ENCODE results near the gene ELK4.

The ELK4 gene

GRCh38 chr1:205581321-205581980 lies 50.4 kb downstream of the ELK4 start:
- DNase-seq (ENCODE audit: low read depth): no peak

- DNase-seq (ENCODE audit: low read depth): no peak
These were observed 51.0 kb downstream of the ELK4 start for GRCh38 chr1:205580923-205581180.

DNA sequence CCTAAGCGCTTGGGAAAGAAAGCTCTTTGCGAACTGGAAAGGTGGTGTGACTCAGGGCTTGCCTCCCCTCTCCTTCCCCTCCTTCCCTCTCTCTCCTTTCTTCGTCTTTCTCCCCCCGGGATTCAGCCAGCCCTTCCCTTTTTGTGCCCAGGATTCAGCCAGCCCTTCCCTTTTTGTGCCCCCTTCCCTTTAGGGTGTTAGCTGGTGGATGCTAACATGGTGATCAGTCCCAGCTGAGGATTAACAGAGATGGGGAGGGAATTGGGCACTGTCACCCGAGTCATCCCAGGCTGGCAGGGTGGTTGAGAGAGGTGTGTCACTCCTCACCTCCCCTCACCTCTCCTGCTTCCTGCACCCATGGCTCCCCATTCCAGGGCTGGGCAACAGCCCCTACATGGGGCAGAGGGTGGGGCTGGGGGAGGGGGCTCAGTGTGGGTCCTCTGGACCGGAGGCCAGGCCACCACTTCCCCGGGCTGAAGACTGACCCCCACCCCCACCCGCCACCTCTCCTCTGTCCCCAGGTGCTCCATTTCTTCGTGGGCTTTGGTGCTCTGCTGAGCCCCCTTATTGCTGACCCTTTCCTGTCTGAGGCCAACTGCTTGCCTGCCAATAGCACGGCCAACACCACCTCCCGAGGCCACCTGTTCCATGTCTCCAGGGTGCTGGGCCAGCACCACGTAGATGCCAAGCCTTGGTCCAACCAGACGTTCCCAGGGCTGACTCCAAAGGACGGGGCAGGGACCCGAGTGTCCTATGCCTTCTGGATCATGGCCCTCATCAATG lies 51.5 kb downstream of the ELK4 start:
- DNase-seq (ENCODE audit: low read depth): no peak

DNA sequence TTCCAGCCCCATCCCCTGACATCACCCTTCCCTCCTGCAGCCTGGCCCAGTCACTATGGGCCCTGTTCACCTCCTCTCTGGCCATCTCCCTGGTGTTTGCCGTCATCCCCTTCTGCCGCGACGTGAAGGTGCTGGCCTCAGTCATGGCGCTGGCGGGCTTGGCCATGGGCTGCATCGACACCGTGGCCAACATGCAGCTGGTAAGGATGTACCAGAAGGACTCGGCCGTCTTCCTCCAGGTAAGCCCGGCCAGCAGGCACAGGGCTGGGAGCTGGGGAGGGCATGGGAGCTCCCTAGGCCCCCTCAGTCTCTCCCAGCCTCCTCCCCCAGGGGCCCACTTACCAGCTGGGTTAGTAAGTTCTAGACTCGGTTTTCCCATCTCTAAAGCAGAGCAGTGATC lies 52.1 kb downstream of the ELK4 start:
- no peak for DNase-seq (ENCODE audit: low read depth)

DNA sequence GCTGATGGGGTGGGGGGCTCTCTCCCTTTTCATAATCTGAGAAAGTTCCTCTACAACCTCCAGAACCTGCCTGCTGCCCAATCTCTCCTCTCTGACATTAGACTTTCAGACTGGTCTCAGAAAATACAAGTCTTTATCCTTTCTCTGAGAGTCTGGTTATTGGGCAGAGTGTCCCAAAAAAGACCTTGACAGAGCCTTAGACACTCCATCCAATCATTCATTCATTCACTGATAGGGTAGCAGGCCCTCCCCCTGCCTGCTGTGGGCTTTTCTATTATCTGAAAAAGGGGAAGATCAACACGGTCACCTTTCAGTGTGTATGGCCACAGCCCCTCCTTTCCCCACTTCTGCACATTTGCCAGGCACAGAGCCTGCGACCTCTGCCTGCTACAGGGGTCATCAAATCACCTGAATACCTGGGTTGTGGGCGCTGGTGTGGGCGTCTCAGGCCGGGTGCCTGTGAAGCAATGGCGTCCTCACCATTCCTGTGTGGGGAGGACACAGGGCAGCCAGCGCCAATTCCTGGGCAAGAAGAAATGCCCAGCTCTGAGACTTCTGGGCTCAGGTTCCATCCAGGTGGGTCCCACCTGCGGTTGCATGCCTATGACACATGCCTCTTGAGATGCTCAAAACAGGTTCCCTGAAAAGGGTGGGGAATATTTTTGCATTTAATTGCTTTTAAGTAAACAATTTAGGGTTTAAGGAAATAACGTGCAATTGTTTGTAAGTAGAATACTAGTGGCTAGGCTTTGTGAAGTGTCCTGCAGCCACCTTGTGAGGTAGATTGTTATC lies 52.8 kb downstream of the ELK4 start:
- DNase-seq (ENCODE audit: low read depth): no peak

DNA sequence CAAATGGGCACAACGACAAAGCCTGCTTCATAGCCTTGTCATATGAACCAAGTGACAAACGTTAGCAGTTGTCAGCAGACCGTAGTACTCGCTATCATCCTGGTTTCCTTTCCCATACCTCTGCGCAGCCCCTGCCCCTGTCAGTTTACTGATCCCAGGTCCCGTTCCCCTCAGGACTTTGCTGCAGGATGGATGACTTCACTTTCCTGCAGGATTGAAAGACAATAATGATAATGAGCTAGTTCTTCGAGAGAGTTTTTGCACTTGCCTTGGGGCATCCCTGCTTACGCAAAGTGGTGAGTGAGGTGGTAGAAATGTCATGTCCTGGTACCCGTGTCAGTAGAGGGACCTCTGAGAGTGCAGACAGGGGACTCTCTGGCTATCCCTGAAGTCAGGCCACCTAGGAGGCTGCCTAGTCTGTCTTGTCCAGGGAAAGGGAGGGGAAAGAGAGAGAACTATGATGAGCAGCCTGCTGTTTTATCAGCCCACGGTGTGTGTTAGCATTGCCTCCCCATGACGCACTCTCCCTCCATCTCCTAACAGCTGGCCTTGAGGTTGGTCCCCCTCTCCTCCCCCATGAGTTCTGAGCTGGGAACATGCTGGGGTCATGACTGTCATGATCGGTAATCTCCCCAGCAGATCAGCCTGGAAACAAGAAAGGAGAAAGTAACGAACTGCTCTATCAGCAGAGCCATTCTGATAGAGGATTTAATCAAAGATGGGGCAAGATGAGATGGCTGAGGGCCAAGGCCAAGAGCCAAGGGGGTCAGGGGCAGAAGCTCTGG lies 53.7 kb downstream of the ELK4 start:
- no peak for DNase-seq (ENCODE audit: low read depth)

- DNase-seq (ENCODE audit: low read depth): no peak
These were observed 54.7 kb downstream of the ELK4 start for GRCh38 chr1:205576805-205577761.

- DNase-seq (ENCODE audit: low read depth): no peak
These were observed 55.8 kb downstream of the ELK4 start for GRCh38 chr1:205576011-205576410.

GRCh38 chr1:205575294-205575885 lies 56.4 kb downstream of the ELK4 start:
- no peak for DNase-seq (ENCODE audit: low read depth)

GRCh38 chr1:205572421-205572820 lies 59.4 kb downstream of the ELK4 start:
- no peak for DNase-seq (ENCODE audit: low read depth)

- no peak for DNase-seq (ENCODE audit: low read depth)
These were observed 60.1 kb downstream of the ELK4 start for GRCh38 chr1:205571747-205572146.

- no peak for DNase-seq (ENCODE audit: low read depth)
These were observed 60.8 kb downstream of the ELK4 start for GRCh38 chr1:205570796-205571537.

DNA sequence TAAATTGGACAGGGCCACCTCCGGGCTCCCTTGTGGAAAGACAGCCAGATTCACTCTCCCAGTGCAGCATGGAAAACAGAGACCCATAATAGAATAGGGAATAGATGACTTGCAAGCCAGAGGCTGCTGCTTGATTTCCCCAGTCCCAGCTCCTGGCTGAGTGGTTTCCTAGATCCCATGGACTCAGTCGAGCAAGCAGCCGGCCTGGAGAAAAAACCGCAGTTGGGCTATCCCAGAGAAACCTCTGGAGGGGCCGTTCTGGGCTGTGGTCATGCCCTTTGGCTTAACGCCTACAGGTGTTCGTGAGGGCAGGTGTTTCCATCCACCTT lies 61.7 kb downstream of the ELK4 start:
- DNase-seq (ENCODE audit: low read depth): no peak

DNA sequence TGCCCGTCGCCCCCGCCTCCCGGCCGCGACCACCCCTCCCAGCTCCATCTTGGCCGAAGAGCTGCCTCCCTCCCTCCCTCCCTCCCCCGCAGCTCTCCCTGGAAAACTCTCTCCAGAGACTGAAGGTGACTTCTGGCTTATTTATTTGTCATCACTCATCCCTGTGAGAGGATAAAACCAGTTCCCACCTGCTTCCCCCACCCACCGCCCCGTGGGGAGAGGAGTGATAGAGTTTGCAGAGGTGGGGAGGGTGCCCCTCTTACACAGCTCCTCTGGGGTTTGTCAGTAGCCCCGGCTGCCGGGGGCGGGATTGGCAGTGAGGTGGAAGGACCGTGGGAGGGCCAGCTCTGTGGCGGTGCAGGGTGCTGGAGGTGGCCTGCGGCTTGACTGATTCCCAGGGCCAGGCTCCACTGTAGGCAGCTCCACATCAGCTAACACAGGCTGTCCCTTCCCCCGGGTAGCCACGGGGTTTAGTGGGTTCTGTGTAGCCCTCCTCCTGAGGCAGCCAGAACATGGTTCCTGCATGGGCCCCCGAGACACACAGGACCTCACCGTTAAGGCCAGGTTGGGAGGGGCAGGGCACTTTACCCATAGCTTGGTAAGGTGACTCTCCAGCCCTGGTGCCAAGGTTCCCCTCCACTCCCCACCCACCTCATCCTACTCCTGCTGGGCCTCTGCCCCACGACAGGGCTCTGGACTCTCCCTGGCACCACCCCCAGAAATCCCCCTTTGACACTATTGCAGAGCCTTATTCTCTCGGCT lies 62.2 kb downstream of the ELK4 start:
- no peak for DNase-seq (ENCODE audit: low read depth)

DNA sequence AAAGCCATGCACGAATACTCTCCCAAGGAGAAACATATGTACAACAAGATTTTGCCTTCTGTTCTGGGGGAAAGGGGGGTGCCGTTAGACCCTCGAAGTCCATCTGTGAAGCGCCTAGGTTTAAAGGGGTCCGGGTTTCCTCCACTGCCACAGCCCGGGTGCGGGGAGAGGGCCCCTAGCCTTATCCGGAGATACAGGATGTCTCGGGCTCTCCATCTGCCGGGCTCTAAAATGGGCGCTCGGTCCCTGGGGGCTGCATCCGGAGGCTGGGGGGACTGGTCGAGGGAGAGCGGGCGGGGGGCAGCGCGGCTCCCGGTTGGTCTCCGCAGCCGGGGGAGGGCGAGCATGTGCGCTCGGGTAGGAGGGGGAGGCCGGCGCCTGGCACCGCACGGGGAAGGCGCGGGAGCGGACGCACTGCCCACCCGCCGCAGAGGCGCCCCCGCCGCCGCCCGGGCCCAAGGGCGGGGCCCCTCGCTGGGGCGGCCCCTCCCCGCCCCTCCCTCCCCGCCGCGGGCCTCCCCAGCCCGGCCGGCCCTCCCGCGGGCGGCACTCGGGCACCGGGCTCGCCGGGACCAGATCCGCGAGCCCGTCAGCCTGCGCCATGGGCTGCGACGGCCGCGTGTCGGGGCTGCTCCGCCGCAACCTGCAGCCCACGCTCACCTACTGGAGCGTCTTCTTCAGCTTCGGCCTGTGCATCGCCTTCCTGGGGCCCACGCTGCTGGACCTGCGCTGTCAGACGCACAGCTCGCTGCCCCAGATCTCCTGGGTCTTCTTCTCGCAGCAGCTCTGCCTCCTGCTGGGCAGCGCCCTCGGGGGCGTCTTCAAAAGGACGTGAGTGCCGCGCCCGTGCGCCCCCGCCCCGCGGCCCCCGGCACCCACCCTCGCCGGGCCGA lies 63.1 kb downstream of the ELK4 start:
- DNase-seq (ENCODE audit: low read depth): no peak

DNA sequence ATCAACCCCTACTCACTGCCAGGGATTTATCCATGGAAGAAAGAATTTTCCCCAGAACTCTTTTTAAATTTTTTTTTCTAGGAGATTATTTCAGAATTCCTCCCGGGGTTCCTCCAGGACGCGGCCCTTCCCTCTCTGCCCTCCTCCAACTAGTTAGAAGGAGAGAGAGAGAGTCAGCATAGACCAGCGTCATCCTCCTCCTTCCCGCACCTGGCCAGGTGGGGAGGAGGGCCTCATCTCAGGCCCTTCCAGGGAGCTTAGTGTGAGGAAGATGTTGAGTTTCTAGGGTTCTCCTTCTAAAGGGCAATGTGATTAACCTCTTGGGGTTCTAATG lies 63.7 kb downstream of the ELK4 start:
- DNase-seq (ENCODE audit: low read depth): no peak

DNA sequence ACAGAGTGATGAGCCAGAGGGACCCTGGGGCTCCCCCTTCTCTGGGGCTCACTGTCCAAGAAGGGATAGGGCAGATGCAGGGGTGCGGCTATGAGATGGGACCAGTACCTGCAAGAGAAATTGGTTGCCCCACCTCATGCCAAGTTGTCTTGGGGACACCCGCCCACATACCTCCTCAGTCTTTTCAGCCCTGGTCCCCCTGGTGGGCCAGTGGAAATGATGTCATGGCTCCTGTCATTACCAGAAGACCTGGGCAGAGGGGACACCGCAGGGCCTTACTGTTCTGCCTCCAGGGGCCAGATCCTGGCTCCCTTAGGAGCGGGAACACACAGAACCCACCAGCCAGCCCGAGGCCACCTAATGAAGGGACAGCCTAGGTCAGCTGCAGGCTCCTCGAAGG lies 64.1 kb downstream of the ELK4 start:
- no peak for DNase-seq (ENCODE audit: low read depth)

- DNase-seq (ENCODE audit: low read depth): no peak
These were observed 66.0 kb downstream of the ELK4 start for GRCh38 chr1:205565799-205566198.
